Sciatic nerve (tissue), 2 donors: ENCODE results near the gene SLC9A3. TPM values are rescaled to one million over a fixed set of nuclear protein-coding genes. Genes with fewer than 3 reads are reported as not detected.

Experiments used
- ATAC-seq: fragments of 200-7000 bp; cut with Tn5 transposase; one replicate; pipeline ENCODE4 v1.9.1; 2020; ENCODE audit warnings: mild to moderate bottlenecking, moderate library complexity
- DNase-seq: peaks from one replicate; pipeline ENCODE4 v3.0.0-alpha.2; 2020; ENCODE audit warnings: low spot score
- intact Hi-C: fragments of 100-400 bp; cut with DNase I; formaldehyde crosslinking; loops from one replicate; pipeline ENCODE4 v1.14.2; 2022
- total RNA-seq: library from RNA; stranded (reverse); fragmentation: NEBNext Ultra II Directional; extraction: Animal tissue kit (Norgen Biotek cat#: 25700); gene quantifications from one replicate; pipeline ENCODE4 v1.2.1, GENCODE V29; 2021
- donor health status: DM: no; HTN: no; CAD: no.
- donor health status: DM: no; HTN: no; CAD: no.

The SLC9A3 gene
- 12.3 TPM for total RNA-seq

DNA sequence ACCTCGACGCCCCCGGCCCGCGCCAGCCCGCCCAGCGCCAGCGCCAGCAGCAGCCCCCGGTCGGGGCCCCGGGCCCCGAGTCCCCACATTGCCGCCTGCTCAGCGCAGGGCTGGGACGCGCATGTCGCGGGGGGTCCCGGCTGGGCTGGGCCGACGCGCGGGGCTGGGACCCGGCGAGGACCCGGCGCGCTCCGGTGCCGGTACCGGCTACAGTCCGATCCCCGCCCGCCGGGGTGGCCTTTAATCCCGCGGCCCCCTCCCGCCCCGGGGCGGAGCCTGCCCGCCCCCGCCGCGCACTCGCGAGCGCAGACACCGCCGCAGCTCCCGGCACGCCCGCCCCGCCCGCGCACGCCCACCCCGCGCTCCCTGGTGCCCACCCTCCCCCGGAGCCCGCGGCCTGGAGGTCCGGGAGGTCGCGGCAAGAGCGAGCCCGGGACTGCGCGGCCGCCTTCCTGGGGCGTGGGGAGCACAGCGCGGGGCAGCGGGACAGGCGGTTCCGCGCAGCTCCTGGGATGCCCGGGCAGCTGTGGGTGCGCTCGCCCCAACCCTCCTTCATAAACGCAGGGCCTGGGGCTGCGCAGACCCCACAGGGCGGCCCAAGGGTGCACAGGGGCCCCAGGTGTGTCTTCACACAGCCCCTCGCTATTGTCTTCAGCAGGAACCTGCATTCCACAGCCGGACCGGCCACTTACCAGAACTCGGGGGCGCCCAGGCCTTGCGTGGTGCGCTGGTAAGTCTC, at the start of gene SLC9A3:
TSS of gene SLC9A3 (minus strand) at position 216 of the 739 bp plus-strand sequence.
- DNase-seq, result no peak
- ATAC-seq, result no peak
- intact Hi-C loops, result no loop called here

DNA sequence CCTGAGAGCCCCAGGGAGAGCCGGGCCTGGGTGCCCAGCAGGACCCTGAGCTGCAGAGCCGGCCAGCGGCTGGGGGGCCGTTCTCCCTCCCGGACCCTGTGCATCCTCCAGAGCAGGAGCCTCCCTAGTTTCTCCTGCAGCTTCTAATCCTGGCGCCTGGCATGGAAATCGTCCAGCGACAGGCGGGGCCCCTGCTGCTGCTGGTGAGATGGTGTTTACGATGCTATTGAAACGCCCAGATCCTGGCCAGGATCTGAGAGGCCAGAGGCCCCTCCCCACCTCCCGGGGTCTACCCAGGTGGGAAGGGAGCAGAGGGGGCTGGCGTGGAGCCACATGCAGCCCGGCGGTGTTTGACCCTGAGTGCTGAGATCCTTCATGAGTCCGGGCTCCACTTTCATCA, 49.7 kb upstream of the SLC9A3 start:
- DNase-seq (no peak), ATAC-seq (no peak)
- intact Hi-C loops, result no loop called here

DNA sequence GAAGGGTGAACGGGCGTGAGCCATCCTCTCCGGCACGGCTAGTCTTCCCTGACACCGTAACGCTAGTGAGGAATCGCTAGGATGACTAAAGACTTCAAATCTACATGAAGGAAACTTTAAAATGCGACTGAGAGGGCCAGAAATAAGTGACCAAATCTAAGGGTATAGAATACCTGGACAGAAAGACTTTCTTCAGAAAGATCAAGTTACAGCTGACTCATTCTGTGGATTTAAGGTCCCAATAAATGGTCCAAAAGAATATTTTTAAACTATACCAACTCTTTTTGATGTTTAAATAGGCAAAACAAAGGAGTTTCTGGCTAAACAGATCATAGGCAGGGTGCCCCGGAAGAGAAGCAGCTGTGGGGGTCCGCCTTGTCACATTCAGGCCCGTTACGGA, 49.0 kb upstream of the SLC9A3 start:
- DNase-seq (no peak), ATAC-seq (no peak)
- intact Hi-C loops, result no loop called here

DNA sequence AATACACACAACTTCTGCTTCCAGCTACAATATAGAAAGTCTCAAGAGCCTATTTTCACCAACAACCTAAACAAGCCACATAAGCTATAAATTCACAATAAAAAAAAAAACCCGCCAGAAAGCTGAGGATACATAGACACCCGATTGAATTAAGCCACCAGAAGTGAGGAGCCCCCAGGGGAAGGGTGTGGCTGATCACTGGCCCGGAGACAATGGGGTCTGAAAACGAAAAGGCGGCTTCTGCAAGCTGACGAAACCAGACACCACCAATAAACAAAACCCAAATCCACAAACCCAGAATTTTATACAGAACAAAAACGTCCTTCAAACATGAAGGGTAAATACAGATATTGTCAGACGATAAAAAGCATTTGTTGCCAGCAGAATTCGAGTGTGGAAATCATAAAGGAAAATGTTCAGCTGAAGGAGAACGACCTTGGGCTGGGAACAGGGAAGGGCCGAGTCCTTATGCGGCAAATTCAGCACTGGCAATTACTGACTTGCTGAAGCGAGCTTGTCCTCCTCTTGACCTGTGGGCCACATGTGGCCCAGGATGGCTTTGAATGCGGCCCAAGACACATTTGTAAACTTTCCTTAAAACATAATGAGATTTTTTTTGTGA, 48.3 kb upstream of the SLC9A3 start:
- no peak for ATAC-seq
- intact Hi-C loops, result no loop called here
- DNase-seq, result no peak

DNA sequence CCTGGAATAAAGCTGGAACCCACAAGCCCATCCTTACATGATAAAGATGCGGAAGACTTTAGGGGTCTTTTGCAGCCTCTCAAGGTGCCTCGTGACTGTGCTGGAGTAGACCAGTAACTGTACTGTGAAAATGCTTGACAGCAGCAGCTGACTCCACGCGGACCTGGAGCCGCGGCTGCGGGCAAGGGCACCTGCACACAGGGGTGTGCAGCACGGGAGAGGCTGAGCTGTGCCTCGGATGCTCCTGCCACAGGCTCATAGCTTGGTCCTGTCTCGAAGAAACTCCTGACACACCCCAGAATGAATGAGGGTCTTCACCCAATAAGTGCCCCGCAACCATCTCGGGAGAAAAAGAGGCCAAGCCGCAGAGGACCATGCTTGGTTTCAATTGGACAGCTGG, 47.5 kb upstream of the SLC9A3 start:
- DNase-seq (no peak), ATAC-seq (no peak)
- intact Hi-C loops, result no loop called here

DNA sequence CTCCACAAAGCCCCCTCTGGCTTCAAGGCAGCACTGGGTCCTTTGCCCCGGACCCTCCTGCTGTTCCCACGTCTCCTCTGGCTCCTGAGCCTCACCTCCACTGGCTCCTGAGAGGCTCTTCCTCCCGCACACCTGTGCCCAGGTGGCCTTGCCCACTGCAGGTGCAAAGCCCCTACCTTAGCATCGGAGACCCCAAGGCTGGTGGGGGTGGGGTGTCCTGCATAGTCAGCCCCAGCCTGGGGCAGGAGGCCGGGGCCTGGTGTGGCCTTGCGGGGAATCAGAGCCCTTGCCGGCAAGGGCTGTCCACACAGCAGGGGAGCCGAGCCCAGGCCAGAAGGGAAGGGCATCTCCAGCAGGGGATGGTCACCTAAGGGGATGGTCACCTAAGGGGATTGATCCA, 46.6 kb upstream of the SLC9A3 start:
- ATAC-seq (no peak), DNase-seq (no peak)
- intact Hi-C loops, result no loop called here

DNA sequence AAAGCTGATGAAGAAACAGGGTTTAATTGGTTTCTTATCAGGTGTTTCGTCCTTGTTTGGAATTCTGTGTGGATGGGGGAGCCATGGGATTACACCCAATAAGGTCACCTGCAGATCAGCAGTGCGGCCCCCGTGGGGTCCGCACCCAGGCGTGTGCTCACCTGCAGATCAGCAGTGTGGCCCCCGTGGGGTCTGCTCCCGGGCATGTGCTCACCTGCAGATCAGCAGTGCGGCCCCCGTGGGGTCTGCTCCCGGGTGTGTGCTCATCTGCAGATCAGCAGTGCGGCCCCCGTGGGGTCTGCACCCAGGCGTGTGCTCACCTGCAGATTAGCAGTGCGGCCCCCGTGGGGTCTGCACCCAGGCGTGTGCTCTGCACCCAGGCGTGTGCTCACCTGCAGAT, 46.2 kb upstream of the SLC9A3 start:
- intact Hi-C loops, result no loop called here
- ATAC-seq (no peak), DNase-seq (no peak)

DNA sequence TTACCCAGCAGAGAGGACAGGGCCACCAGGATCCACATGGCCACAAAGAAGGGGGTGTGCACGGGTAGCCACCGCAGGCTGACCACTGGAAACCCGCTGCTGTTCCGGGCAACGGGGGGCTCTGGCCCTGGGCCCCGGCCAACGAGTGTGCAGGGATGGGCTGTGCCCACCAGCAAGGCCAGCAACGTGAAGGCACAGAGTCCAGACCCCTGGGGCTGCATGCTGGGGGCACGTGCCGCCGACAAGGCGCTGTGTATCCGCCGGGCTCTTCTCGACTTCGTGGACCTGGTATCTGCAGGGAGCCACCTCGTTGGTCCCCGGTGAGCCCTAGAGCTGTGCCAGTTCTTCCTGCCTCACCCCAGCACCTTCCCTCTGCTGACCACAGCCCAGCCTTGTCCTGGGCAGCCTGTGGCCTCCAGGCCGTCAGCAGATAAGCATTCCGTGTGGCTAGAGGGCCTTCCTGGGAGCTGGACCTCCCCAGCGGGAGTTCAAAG, 45.7 kb upstream of the SLC9A3 start:
- intact Hi-C loops, result no loop called here
- ATAC-seq, result no peak
- DNase-seq, result peak; percentile 47

DNA sequence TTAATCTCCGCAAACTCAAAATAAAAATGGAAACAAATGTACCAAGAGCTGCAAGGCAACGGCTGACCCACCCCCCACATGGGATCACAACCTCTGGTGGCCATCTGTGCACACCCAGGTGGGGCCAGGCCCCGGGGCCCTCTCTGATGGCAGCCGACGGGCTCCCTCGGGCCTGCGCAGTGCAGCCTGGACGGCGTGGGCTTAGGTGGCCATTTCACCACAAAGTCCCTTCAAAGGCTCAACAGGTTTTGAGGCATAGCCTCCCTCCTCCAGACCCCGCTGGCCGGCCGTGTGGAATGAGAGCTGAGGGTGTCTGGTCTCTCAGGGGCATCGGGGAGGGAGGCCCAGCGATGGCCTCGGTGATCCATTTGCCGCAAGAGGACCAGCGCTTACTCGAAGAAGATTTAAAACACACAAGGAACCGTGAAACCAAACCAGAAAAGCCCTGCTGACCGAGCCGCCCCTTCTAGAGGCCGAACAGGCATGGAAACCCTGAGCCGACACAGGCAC, 45.2 kb upstream of the SLC9A3 start:
- intact Hi-C loops, result no loop called here
- DNase-seq (peak; percentile 34), ATAC-seq (no peak)

DNA sequence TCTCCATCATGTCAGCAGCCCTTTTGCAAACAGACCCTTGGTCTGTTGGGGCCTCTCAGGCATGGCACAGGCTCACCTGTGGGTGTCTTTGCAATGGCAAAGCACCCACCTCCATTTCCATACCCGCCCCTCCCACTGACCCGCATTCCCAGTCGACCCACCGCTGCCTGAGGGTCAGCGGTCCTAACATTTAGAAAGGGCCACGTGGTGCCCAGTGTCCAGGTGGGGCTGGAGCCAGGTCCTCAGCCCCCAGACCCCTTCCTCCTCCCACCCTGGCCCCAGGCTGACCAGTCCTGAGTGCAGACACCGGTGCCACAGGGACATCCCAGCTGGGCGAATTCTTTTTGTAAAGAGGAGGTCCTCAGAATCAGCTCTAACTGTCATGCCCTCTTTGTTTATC, 44.6 kb upstream of the SLC9A3 start:
- ATAC-seq (no peak), DNase-seq (peak; percentile 27)
- intact Hi-C loops, result no loop called here

DNA sequence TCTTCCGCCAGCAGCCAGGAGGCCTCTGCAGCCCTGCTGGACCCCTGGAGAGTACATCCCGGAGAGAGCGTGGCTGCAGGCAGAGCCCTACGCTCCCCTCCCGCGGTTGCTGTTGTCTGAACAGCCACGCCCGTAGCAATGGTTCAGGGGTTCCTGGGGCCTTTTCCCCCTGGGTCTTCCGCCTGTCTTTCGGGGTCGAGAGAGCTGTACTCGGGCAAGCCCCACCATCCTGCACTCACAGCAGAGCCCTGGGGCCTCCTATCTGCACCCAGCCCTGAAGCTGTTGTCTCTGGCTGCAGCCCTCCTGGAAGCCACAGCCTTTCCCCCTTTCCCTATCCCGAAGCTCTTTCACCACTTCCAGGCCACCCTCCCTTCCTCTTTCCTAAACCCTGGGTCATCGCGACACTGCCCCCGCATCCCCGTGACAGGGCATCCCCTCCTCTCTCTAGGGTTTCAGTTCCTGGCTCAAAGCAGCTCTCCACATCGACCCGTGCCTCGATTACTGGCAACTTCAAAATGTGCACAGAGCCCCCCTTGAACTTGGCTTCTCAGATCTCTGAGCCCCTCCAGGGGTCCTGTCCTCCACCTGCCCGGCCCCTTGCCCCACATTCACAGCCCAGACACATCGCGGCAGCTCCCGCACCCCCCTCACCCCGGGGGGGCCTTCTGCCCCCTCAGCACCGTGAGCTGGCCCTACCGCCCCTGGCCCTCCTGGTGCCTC, 44.0 kb upstream of the SLC9A3 start:
- intact Hi-C loops, result no loop called here
- DNase-seq, result peak; percentile 38
- no peak for ATAC-seq

DNA sequence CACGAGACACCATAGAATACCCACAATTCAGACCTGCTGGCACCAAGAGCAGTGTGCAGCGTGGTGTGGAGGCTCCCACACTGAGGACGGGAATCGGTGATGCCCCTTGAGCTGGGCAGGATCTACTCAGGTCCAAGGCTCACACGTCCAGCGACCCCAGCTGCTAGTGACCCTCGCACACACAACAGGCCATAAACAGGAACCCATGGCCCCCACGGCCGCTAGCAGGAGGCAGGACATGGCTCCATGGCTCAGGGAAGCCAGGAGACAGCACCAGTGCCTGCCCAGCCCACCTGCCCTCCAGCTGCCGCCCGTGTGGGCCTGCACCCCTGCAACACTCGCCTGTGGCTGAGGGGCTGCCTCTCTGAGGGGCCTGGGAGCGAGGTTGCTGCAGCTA, 43.4 kb upstream of the SLC9A3 start:
- DNase-seq (peak; percentile 25), ATAC-seq (no peak)
- intact Hi-C loops, result no loop called here

DNA sequence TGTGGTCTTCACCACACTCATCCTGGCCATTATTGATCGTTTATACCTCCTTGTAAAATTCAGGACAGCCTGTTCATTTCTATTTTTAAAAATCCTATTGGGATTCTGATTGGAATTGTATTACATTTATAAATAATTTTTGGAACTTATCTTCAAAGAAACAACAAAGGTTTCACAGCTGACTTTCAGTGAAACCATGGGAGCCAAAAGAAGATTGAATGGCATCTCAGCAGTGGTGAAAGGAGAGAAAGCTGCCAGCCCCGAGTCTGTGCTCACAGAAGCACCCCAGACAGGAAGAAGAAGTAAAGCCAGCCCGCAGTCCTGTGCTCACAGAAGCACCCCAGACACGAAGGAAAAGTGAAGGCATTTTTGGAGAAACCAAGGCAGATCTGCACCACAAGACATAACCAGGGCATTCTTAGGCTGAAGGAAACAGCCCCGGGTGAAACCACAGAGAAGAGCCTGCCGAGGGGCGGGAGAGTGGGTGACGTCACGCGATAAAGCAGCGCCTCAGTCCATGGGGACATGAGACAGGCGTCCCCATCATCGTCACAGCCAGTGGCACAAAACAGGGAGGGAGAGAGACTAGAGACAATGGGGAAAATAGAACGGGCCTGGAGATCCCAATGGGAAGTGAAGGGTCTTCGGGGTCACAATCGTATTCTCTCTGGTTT, 42.5 kb upstream of the SLC9A3 start:
- intact Hi-C loops, result no loop called here

DNA sequence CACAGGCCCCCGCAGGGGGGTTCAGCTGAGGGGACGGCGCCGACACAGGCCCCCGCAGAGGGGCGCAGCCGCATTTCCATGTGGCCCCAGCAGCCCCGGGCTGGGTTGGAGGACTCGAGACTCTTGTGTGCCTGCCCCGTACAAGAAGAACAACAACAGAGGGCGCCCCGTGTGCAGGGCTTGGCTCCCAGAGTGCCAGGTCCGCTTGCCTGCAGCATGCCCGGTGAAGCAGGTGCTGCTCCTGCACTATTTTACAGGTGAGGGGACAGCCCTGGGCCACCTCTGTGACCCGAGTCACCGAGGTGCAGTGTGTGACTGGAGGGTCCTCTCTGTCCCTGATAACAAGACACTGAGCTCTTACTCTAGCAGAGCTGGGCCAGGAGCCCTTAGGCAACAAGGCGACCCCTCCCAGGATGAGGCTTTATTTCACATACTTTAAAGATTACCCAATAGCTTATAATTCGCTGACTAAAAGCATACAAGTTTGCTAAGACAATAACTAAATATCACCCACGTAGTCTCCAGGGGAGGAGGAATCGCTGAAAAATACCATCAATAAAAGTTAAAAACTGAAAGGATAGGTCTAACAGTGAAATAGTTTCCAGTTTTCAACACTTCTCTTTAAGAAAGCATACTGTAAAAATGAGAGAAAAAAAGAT, 41.7 kb upstream of the SLC9A3 start:
- ATAC-seq (no peak), DNase-seq (peak; percentile 41)
- intact Hi-C loops, result no loop called here

More for the DNA sequence above, 42.5 kb upstream of the SLC9A3 start:
- DNase-seq (no peak), ATAC-seq (no peak)

DNA sequence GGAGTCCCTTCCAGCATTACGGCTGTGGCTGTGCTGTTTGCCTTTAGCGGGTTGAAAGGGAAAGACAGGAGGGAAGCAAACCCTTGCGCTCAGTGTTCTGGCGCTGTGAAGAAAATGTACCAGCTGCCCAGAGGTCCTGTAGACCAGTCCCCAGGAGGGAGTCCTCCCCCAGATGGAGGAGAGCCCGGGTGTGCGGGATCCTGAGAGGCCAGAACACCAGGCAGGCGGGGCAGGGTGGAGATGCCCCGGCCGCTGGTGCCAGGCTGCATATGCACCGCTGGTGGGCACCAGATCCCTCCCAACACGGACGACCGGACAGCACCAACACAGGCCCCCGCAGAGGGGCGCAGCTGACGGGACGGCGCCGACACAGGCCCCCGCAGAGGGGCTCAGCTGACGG, 37.2 kb upstream of the SLC9A3 start:
- intact Hi-C loops, result no loop called here
- DNase-seq (no peak), ATAC-seq (no peak)

DNA sequence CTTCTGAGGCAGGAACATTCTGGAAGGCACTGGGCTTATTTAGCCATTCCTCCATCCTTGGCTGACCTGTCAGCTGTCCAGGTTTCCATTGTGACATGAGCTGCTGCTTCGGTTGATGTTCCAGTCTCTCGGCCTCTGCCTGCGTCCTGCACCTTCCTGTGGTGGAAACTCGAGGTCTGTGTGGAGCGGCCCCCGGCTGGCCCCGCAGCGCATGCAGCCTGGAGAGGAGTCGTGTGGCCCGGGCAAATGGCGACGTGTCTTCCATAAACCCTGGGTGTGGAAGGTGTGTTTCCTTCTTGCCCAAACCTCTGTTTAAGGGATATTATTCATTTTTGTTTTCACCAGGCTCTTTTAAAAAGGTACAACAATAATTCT, 36.5 kb upstream of the SLC9A3 start:
- DNase-seq (no peak), ATAC-seq (no peak)

DNA sequence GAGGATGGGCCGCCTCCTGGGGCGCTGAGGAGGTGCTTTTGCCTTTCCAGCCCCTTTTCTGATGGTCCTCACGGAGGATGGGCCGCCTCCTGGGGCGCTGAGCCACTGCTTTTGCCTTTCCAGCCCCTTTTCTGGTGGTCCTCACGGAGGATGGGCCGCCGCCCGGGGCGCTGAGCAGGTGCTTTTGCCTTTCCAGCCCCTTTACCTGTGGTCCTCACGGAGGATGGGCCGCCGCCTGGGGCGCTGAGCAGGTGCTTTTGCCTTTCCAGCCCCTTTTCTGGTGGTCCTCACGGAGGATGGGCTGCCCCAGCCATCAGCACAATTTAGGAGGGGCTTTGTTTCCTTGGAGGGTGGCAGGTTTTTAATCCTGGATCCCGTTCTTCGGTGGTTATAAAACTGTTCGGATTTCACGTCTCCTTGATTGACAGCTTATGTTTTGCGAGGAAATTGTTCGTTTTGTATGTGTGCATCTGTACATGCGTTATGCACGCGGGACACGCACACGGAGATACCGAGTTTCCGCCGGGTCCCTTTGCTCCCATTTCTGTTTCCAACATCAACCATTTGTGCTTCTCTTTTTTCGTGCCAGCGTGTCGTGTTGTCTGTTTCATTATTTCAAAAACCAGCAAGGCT, 34.7 kb upstream of the SLC9A3 start:
- ATAC-seq (no peak), DNase-seq (no peak)
- intact Hi-C loops, result no loop called here

More for the DNA sequence above, 36.5 kb upstream of the SLC9A3 start:
- intact Hi-C loops, result no loop called here

DNA sequence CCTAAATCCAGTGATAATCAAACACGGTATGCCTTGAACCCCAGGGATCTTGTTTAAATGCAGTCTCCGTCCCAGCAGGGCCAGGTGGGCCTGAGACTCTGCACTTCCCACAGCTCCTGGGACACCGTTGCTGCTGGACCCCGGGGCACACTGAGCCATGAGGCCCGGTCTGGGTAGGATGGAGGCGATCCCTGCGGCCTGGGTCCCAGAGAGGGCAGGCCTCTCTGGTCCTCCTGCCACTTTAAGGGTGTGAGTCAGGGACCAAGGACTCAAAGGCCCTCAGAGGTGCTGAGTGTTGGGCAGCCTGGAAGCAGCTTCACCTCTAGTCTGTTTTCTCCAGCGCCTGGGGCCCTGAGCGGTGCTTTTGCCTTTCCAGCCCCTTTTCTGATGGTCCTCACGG, 34.1 kb upstream of the SLC9A3 start:
- no peak for ATAC-seq
- intact Hi-C loops, result no loop called here
- DNase-seq, result no peak
